Lower leg skin (tissue), 4 donors: Measurements from ENCODE around the gene CDH11. TPM values are rescaled to one million over a fixed set of nuclear protein-coding genes. Genes with fewer than 3 reads are reported as not detected.

ENCODE experiments used
- DNase-seq, 2 donors: peaks; one replicate each; pipeline ENCODE4 v3.0.0-alpha.2; 2019; ENCODE audit warnings: low spot score in 2 of 2
- H3K4me3 ChIP-seq: fragments of 200-600 bp; sonication (generic); 2 replicates; pipeline ENCODE4 v1.5.1; 2017; ENCODE audit warnings: mild to moderate bottlenecking, low read depth; ENCODE audit not compliant: poor library complexity, severe bottlenecking
- CTCF ChIP-seq, 3 donors: fragments of 450-650 bp; IDR thresholded peaks; one replicate each; pipeline ENCODE4 v1.5.1; 2016; ENCODE audit warnings: antibody characterized with exemption in 3 of 3, mild to moderate bottlenecking in 3 of 3, moderate library complexity in 2 of 3
- POLR2A ChIP-seq, 2 donors: fragments of 450-650 bp; IDR thresholded peaks; one replicate each; pipeline ENCODE4 v1.6.1; 2016 to 2017; ENCODE audit warnings: antibody characterized with exemption in 2 of 2, mild to moderate bottlenecking in 1 of 2, moderate library complexity in 1 of 2
- WGBS, 2 donors: methylation state at CpG; one replicate each; pipeline ENCODE4 v1.1.5; 2018; 5-methylcytosine and 5-hydroxymethylcytosine counted together
- intact Hi-C: fragments of 100-400 bp; cut with DNase I; formaldehyde crosslinking; loops from one replicate; pipeline ENCODE4 v1.15.0; 2023; ENCODE audit warnings: low total_unique reads
- total RNA-seq, 4 donors: library from RNA; depleted of rRNA; stranded (reverse); fragments of >200 nt; gene quantifications; one replicate each; pipeline ENCODE4 v1.1.0, GENCODE V29; 2016

Gene CDH11
- total RNA-seq, 4 donors from 2014 or later: 37.4 to 78.8 (median 47.5) TPM

GRCh38 chr16:65102326-65102725, 19.5 kb downstream of the CDH11 start:
- DNase-seq: no peak
- WGBS, 2 donors: 83 to 92% methylated on average over 1 of the region's 1 CpG
- H3K4me3 ChIP-seq: no peak overlapping the region
- intact Hi-C loops: no loop called here
- TF ChIP-seq CTCF (IDR thresholded peaks at IDR 0.05): no peak
- TF ChIP-seq POLR2A (IDR thresholded peaks at IDR 0.05): no peak

GRCh38 chr16:65101009-65101408, 20.9 kb downstream of the CDH11 start:
- intact Hi-C loops: no loop called here
- H3K4me3 ChIP-seq: no peak overlapping the region
- TF ChIP-seq POLR2A (IDR thresholded peaks at IDR 0.05): no peak
- no peak for DNase-seq

- no peak for DNase-seq
- 67 to 68% methylated on average over 2 of the region's 2 CpGs for WGBS, 2 donors
- no peak overlapping the region for H3K4me3 ChIP-seq
- intact Hi-C loops: no loop called here
- no peak for TF ChIP-seq POLR2A (IDR thresholded peaks at IDR 0.05)
- TF ChIP-seq CTCF (IDR thresholded peaks at IDR 0.05): no peak
Measured at GRCh38 chr16:65099607-65100006, 22.3 kb downstream of the CDH11 start.

GRCh38 chr16:65098916-65099315, 22.9 kb downstream of the CDH11 start:
- no peak overlapping the region for H3K4me3 ChIP-seq
- 90% methylated on average over 3 of the region's 3 CpGs for WGBS, 2 donors
- intact Hi-C loops: no loop called here
- DNase-seq: no peak
- no peak for TF ChIP-seq CTCF (IDR thresholded peaks at IDR 0.05)
- no peak for TF ChIP-seq POLR2A (IDR thresholded peaks at IDR 0.05)

- WGBS, 2 donors: 77 to 79% methylated on average over 4 of the region's 4 CpGs
- no peak overlapping the region for H3K4me3 ChIP-seq
- intact Hi-C loops: no loop called here
- no peak for DNase-seq
- TF ChIP-seq POLR2A (IDR thresholded peaks at IDR 0.05) (no peak), CTCF (IDR thresholded peaks at IDR 0.05) (no peak)
Measured at GRCh38 chr16:65097296-65097695, 24.6 kb downstream of the CDH11 start.

GRCh38 chr16:65095906-65096305, 26.0 kb downstream of the CDH11 start:
- H3K4me3 ChIP-seq: no peak overlapping the region
- 71 to 72% methylated on average over 4 of the region's 4 CpGs for WGBS, 2 donors
- intact Hi-C loops: no loop called here
- TF ChIP-seq POLR2A (IDR thresholded peaks at IDR 0.05): no peak
- no peak for TF ChIP-seq CTCF (IDR thresholded peaks at IDR 0.05)
- no peak for DNase-seq
